Vagina (tissue), 2 donors: ENCODE measurements around the gene IQSEC1. TPM values are rescaled to one million over a fixed set of nuclear protein-coding genes. Genes with fewer than 3 reads are reported as not detected.

Source experiments
- DNase-seq, 2 donors: peaks; one replicate each; pipeline ENCODE4 v3.0.0-alpha.2; 2017; ENCODE audit errors: extremely low spot score in 2 of 2
- H3K27ac ChIP-seq: fragments of 200-600 bp; sonication (generic); one replicate; pipeline ENCODE4 v1.5.1; 2019
- H3K27me3 ChIP-seq: fragments of 200-600 bp; sonication (generic); one replicate; pipeline ENCODE4 v1.5.1; 2019
- H3K36me3 ChIP-seq, 2 donors: fragments of 200-600 bp; sonication (generic); one replicate each; pipeline ENCODE4 v1.5.1; 2017 to 2019
- H3K4me1 ChIP-seq: fragments of 200-600 bp; sonication (generic); one replicate; pipeline ENCODE4 v1.5.1; 2019
- H3K4me3 ChIP-seq, 2 donors: fragments of 200-600 bp; sonication (generic); 1 replicate in 1 of 2; 2 replicates in 1 of 2; pipeline ENCODE4 v1.5.1; 2016 to 2019
- H3K9me3 ChIP-seq: fragments of 200-600 bp; sonication (generic); one replicate; pipeline ENCODE4 v1.5.1; 2019
- CTCF ChIP-seq, 3 experiments: fragments of 450-650 bp in 2 of 3; fragments of 200-600 bp in 1 of 3; sonication (generic) in 1 of 3; IDR thresholded peaks; one replicate each; pipeline ENCODE4 v1.5.1; 2017 to 2019; ENCODE audit warnings: antibody characterized with exemption in 3 of 3, mild to moderate bottlenecking in 2 of 3, moderate library complexity in 2 of 3
- POLR2A ChIP-seq, 2 donors: fragments of 450-650 bp; IDR thresholded peaks; one replicate each; pipeline ENCODE4 v1.6.1; 2017; ENCODE audit warnings: antibody characterized with exemption in 2 of 2, mild to moderate bottlenecking in 2 of 2, moderate library complexity in 2 of 2
- POLR2AphosphoS5 ChIP-seq, 2 donors: sonication (generic); formaldehyde crosslinking; IDR thresholded peaks; one replicate each; pipeline ENCODE4 v1.9.0; 2017; ENCODE audit warnings: antibody characterized with exemption in 2 of 2, mild to moderate bottlenecking in 2 of 2, low read depth in 1 of 2; ENCODE audit not compliant: insufficient read depth in 1 of 2
- intact Hi-C: fragments of 100-400 bp; cut with DNase I; formaldehyde crosslinking; loops from one replicate; pipeline ENCODE4 v1.15.1; 2023
- total RNA-seq: library from RNA; depleted of rRNA; stranded (reverse); fragments of >200 nt; gene quantifications from one replicate; pipeline ENCODE4 v1.2.3, GENCODE V29; 2016

Gene IQSEC1
- total RNA-seq, 1 donor from 2014 or later: 34.9 TPM

- TF ChIP-seq POLR2AphosphoS5 (IDR thresholded peaks at IDR 0.05; ENCODE audit: insufficient read depth in 1 of 2, low read depth in 1 of 2): no peak
- no peak for TF ChIP-seq CTCF (IDR thresholded peaks at IDR 0.05)
- no peak for TF ChIP-seq POLR2A (IDR thresholded peaks at IDR 0.05)
- intact Hi-C loops: no loop called here
- Histone ChIP-seq H3K4me3 (no peak overlapping the region), H3K36me3 (no peaks in the 10 kb centered on the region), H3K9me3 (no peaks in the 10 kb centered on the region), H3K27me3 (no peaks in the 10 kb centered on the region), H3K4me1 (peaks cover 81% of the 10 kb centered on the region), H3K27ac (no peak overlapping the region)
- DNase-seq: no peak
Observed at GRCh38 chr3:12948891-12949711, 124.1 kb downstream of the IQSEC1 start.

- Histone ChIP-seq H3K36me3 (no peaks in the 10 kb centered on the region), H3K27ac (no peak overlapping the region), H3K4me1 (peaks cover 81% of the 10 kb centered on the region), H3K4me3 (no peak overlapping the region), H3K9me3 (no peaks in the 10 kb centered on the region), H3K27me3 (no peaks in the 10 kb centered on the region)
- TF ChIP-seq POLR2AphosphoS5 (IDR thresholded peaks at IDR 0.05; ENCODE audit: insufficient read depth in 1 of 2, low read depth in 1 of 2): no peak
- TF ChIP-seq POLR2A (IDR thresholded peaks at IDR 0.05): no peak
- no peak for TF ChIP-seq CTCF (IDR thresholded peaks at IDR 0.05)
- DNase-seq: no peak
- intact Hi-C loops: no loop called here
Observed at GRCh38 chr3:12948371-12948770, 124.9 kb downstream of the IQSEC1 start.

GRCh38 chr3:12947504-12948369 lies 125.5 kb downstream of the IQSEC1 start:
- H3K27me3 ChIP-seq: no peaks in the 10 kb centered on the region
- TF ChIP-seq POLR2A (IDR thresholded peaks at IDR 0.05): no peak
- TF ChIP-seq POLR2AphosphoS5 (IDR thresholded peaks at IDR 0.05; ENCODE audit: insufficient read depth in 1 of 2, low read depth in 1 of 2): no peak
- TF ChIP-seq CTCF (IDR thresholded peaks at IDR 0.05): no peak
- H3K9me3 ChIP-seq: no peaks in the 10 kb centered on the region
- DNase-seq: no peak
- H3K27ac ChIP-seq: no peak overlapping the region
- no peak overlapping the region for H3K4me3 ChIP-seq
- no peaks in the 10 kb centered on the region for H3K36me3 ChIP-seq
- peaks cover 76% of the 10 kb centered on the region for H3K4me1 ChIP-seq
- intact Hi-C loops: no loop called here

- Histone ChIP-seq H3K27ac (no peak overlapping the region), H3K4me1 (peaks cover 69% of the 10 kb centered on the region)
- no peak for TF ChIP-seq POLR2A (IDR thresholded peaks at IDR 0.05)
- no peak for TF ChIP-seq POLR2AphosphoS5 (IDR thresholded peaks at IDR 0.05; ENCODE audit: insufficient read depth in 1 of 2, low read depth in 1 of 2)
- no peak for TF ChIP-seq CTCF (IDR thresholded peaks at IDR 0.05)
Observed at GRCh38 chr3:12946649-12947316, 126.4 kb downstream of the IQSEC1 start.

More at GRCh38 chr3:12946649-12947316, 126.4 kb downstream of the IQSEC1 start:
- no peak for DNase-seq
- H3K9me3 ChIP-seq: no peaks in the 10 kb centered on the region
- H3K27me3 ChIP-seq: no peaks in the 10 kb centered on the region
- no peak overlapping the region for H3K4me3 ChIP-seq
- intact Hi-C loops: no loop called here
- H3K36me3 ChIP-seq: no peaks in the 10 kb centered on the region
